Gastrocnemius medialis (tissue), 4 donors: ENCODE results near the gene MRGPRG. TPM values are rescaled to one million over a fixed set of nuclear protein-coding genes. Genes with fewer than 3 reads are reported as not detected.

Source experiments
- ATAC-seq, 2 donors: fragments of 150-250 bp; one replicate each; pipeline ENCODE4 v1.9.1; 2016
- DNase-seq, 2 donors: peaks; one replicate each; pipeline ENCODE4 v3.0.0-alpha.2; 2019
- H3K27ac ChIP-seq, 4 donors: fragments of 200-600 bp; sonication (generic); 1 replicate in 1 of 4; 2 replicates in 3 of 4; pipeline ENCODE4 v1.5.1; 2016 to 2018; ENCODE audit warnings: mild to moderate bottlenecking in 2 of 4, moderate library complexity in 1 of 4
- H3K27me3 ChIP-seq, 3 donors: fragments of 200-600 bp; sonication (generic) in 2 of 3; 1 replicate in 1 of 3; 2 replicates in 2 of 3; pipeline versions ENCODE4 v1.5.1 to v1.6.0; 2016 to 2019; ENCODE audit warnings: mild to moderate bottlenecking in 1 of 3, moderate library complexity in 1 of 3
- H3K36me3 ChIP-seq, 2 donors: fragments of 200-600 bp; sonication (generic) in 1 of 2; one replicate each; pipeline ENCODE4 v1.5.1; 2017 to 2018
- H3K4me1 ChIP-seq, 2 donors: fragments of 200-600 bp; sonication (generic) in 1 of 2; one replicate each; pipeline ENCODE4 v1.5.1; 2016 to 2017; ENCODE audit warnings: mild to moderate bottlenecking in 2 of 2
- H3K4me3 ChIP-seq, 4 donors: fragments of 200-600 bp; sonication (generic) in 3 of 4; 1 replicate in 1 of 4; 2 replicates in 3 of 4; pipeline ENCODE4 v1.5.1; 2016 to 2019; ENCODE audit warnings: mild to moderate bottlenecking in 2 of 4
- H3K9me3 ChIP-seq, 3 donors: fragments of 200-600 bp; sonication (generic) in 2 of 3; 1 replicate in 1 of 3; 2 replicates in 2 of 3; pipeline ENCODE4 v1.5.1; 2016 to 2019
- CTCF ChIP-seq, 5 experiments: fragments of 450-650 bp in 3 of 5; fragments of 200-600 bp in 2 of 5; sonication (generic) in 2 of 5; IDR thresholded peaks in 4 of 5; conservative IDR thresholded peaks in 1 of 5; 1 replicate in 4 of 5; 2 replicates in 1 of 5; pipeline ENCODE4 v1.5.1; 2016 to 2019; ENCODE audit warnings: antibody characterized with exemption in 5 of 5, mild to moderate bottlenecking in 3 of 5, moderate library complexity in 3 of 5
- POLR2A ChIP-seq, 2 donors: fragments of 450-650 bp; IDR thresholded peaks; one replicate each; pipeline ENCODE4 v1.6.1; 2017; ENCODE audit warnings: antibody characterized with exemption in 2 of 2, mild to moderate bottlenecking in 2 of 2, moderate library complexity in 2 of 2
- in situ Hi-C, 4 donors: fragments of 200-750 bp; cut with MboI; loops; one replicate each; pipeline versions ENCODE4 v1.15.0 to v1.8.0; 2017; ENCODE audit warnings: low sequenced_read_pairs in 4 of 4
- intact Hi-C: fragments of 100-400 bp; cut with DNase I; formaldehyde crosslinking; loops from one replicate; pipeline ENCODE4 v1.15.1; 2023; ENCODE audit warnings: low total_unique reads
- total RNA-seq, 4 donors: library from RNA; depleted of rRNA; stranded (reverse); fragments of >200 nt; gene quantifications; one replicate each; pipeline versions ENCODE4 v1.1.0 to v1.2.3, GENCODE V29; 2016

MRGPRG gene
- total RNA-seq, 4 donors from 2014 or later: not detected

- in situ Hi-C loops: loop anchor here in 1 of 4 donors (25.0 kb wide), 1 partner anchor 180 kb away; no protein-coding TSS in a partner anchor
Measured at GRCh38 chr11:3231851-3232744, 13.5 kb upstream of the MRGPRG start, which contains the start of gene MRGPRE. Gene MRGPRE, minus strand, starts transcription at chr11:3232417. Its CDS starts 3,618 bp downstream, at chr11:3228799.

GRCh38 chr11:3231550-3231850 is 12.9 kb upstream of the MRGPRG start:
- no peak for TF ChIP-seq CTCF (IDR thresholded peaks at IDR 0.05 in 4 of 5, conservative IDR thresholded peaks at IDR 0.05 in 1 of 5)
- TF ChIP-seq POLR2A (IDR thresholded peaks at IDR 0.05): no peak
- no peak overlapping the region for H3K4me3 ChIP-seq
- intact Hi-C loops (no loop called here), in situ Hi-C loops (loop anchor here in 1 of 4 donors (25.0 kb wide), 1 partner anchor 181 kb away; no protein-coding TSS in a partner anchor)
- DNase-seq (no peak), ATAC-seq (no peak)
- no peak overlapping the region for H3K27ac ChIP-seq
- no peaks in the 10 kb centered on the region for H3K9me3 ChIP-seq
- no peaks in the 10 kb centered on the region for H3K4me1 ChIP-seq
- H3K36me3 ChIP-seq: no peaks in the 10 kb centered on the region
- peaks cover 10 to 20% (median 18%) of the 10 kb centered on the region in 3 donors for H3K27me3 ChIP-seq

More at GRCh38 chr11:3231851-3232744, 13.5 kb upstream of the MRGPRG start, which contains the start of gene MRGPRE:
- DNase-seq: no peak
- TF ChIP-seq CTCF (IDR thresholded peaks at IDR 0.05 in 4 of 5, conservative IDR thresholded peaks at IDR 0.05 in 1 of 5) (no peak), POLR2A (IDR thresholded peaks at IDR 0.05) (no peak)
- peak in 1 of 2 donors; percentile 27 for ATAC-seq
- no peaks in the 10 kb centered on the region for H3K9me3 ChIP-seq
- H3K27ac ChIP-seq: no peak within 1 kb of the TSS
- H3K4me1 ChIP-seq: no peaks in the 10 kb centered on the region
- H3K4me3 ChIP-seq: peak within 1 kb of the TSS in 3 of 4 donors; percentile 7 to 25 (median 17)
- peaks cover 10 to 20% (median 18%) of the 10 kb centered on the region in 3 donors for H3K27me3 ChIP-seq
- H3K36me3 ChIP-seq: no peaks in the 10 kb centered on the region
- intact Hi-C loops: no loop called here

- H3K27ac ChIP-seq: no peak overlapping the region
- no peak overlapping the region for H3K4me3 ChIP-seq
- ATAC-seq (no peak), DNase-seq (no peak)
- TF ChIP-seq CTCF (IDR thresholded peaks at IDR 0.05 in 4 of 5, conservative IDR thresholded peaks at IDR 0.05 in 1 of 5) (no peak), POLR2A (IDR thresholded peaks at IDR 0.05) (no peak)
- H3K4me1 ChIP-seq: no peaks in the 10 kb centered on the region
- peaks cover 10 to 20% (median 18%) of the 10 kb centered on the region in 3 donors for H3K27me3 ChIP-seq
- no peaks in the 10 kb centered on the region for H3K9me3 ChIP-seq
- no peaks in the 10 kb centered on the region for H3K36me3 ChIP-seq
- in situ Hi-C loops: loop anchor here in 1 of 4 donors (25.0 kb wide), 1 partner anchor 181 kb away; no protein-coding TSS in a partner anchor
- intact Hi-C loops: no loop called here
Measured at GRCh38 chr11:3230636-3231549, 12.3 kb upstream of the MRGPRG start.

- H3K9me3 ChIP-seq: no peaks in the 10 kb centered on the region
- no peak for ATAC-seq
- intact Hi-C loops: no loop called here
- TF ChIP-seq CTCF (IDR thresholded peaks at IDR 0.05 in 4 of 5, conservative IDR thresholded peaks at IDR 0.05 in 1 of 5) (no peak), POLR2A (IDR thresholded peaks at IDR 0.05) (no peak)
- H3K36me3 ChIP-seq: no peaks in the 10 kb centered on the region
- peaks cover 10 to 20% (median 18%) of the 10 kb centered on the region in 3 donors for H3K27me3 ChIP-seq
- no peak overlapping the region for H3K27ac ChIP-seq
- no peak for DNase-seq
- no peak overlapping the region for H3K4me3 ChIP-seq
- in situ Hi-C loops: loop anchor here in 1 of 4 donors (25.0 kb wide), 1 partner anchor 182 kb away; no protein-coding TSS in a partner anchor
- no peaks in the 10 kb centered on the region for H3K4me1 ChIP-seq
Measured at GRCh38 chr11:3229673-3230630, 11.3 kb upstream of the MRGPRG start.
